HEK293T (cell line): ENCODE results near the gene PALLD.

Source experiments
- ARNT ChIP-seq: fragments of 450-650 bp; IDR thresholded peaks from 2 replicates; pipeline ENCODE4 v1.6.1; 2017; ENCODE audit warnings: mild to moderate bottlenecking
- BHLHE40 ChIP-seq: fragments of 450-650 bp; IDR thresholded peaks from 2 replicates; pipeline ENCODE4 v1.6.1; 2016; ENCODE audit warnings: mild to moderate bottlenecking, moderate library complexity, borderline replicate concordance
- ELF4 ChIP-seq: fragments of 450-650 bp; IDR thresholded peaks from 2 replicates; pipeline ENCODE4 v1.6.1; 2017; ENCODE audit warnings: antibody characterized with exemption
- FOXA1 ChIP-seq: fragments of 450-650 bp; IDR thresholded peaks from 2 replicates; pipeline ENCODE4 v1.6.1; 2016; ENCODE audit warnings: mild to moderate bottlenecking
- FOXM1 ChIP-seq: fragments of 450-650 bp; IDR thresholded peaks from 2 replicates; pipeline ENCODE4 v1.6.1; 2017; ENCODE audit warnings: mild to moderate bottlenecking, borderline replicate concordance
- HDGF ChIP-seq: fragments of 450-650 bp; IDR thresholded peaks from 2 replicates; pipeline ENCODE4 v1.6.1; 2017; ENCODE audit warnings: antibody characterized with exemption, borderline replicate concordance
- L3MBTL2 ChIP-seq: fragments of 450-650 bp; conservative IDR thresholded peaks from 2 replicates; pipeline ENCODE4 v1.6.1; 2016; ENCODE audit warnings: mild to moderate bottlenecking
- LEF1 ChIP-seq: fragments of 450-650 bp; IDR thresholded peaks from 2 replicates; pipeline ENCODE4 v1.6.1; 2017; ENCODE audit warnings: mild to moderate bottlenecking, borderline replicate concordance
- NFRKB ChIP-seq: fragments of 450-650 bp; IDR thresholded peaks from 2 replicates; pipeline ENCODE4 v1.6.1; 2016; ENCODE audit warnings: mild to moderate bottlenecking, moderate library complexity
- SP1 ChIP-seq: fragments of 450-650 bp; IDR thresholded peaks from 2 replicates; pipeline ENCODE4 v1.6.1; 2017
- SUZ12 ChIP-seq: fragments of 450-650 bp; IDR thresholded peaks from 2 replicates; pipeline ENCODE4 v1.6.1; 2016; ENCODE audit warnings: mild to moderate bottlenecking
- ZNF384 ChIP-seq: fragments of 450-650 bp; IDR thresholded peaks from 2 replicates; pipeline ENCODE4 v1.6.1; 2016
- TF ChIP-seq, protein P1 (sequence below): fragments of 450-650 bp; IDR thresholded peaks from 2 replicates; pipeline ENCODE4 v1.6.1; 2016

DNA sequence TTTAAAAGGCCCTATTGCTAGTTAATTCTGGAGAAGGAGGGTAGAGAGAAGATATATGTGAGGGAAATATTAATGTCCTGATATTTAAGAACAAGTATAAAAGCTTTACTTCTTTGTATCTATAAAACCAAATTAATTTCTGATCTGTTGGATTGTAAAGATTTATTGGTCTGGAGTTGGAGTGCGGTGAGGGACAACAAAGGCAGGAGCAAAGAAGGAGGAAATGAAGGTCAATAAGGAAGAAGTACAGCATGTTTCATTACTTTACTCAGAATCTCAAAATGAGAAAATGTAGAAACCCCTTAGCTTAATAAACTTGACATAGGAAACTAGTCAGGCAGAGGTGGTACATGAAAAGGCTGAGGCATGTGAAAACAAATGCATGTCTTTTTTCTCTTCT is 192.9 kb downstream of the PALLD start:
- TF ChIP-seq ELF4 (no peak), LEF1 (no peak), NFRKB (no peak), ARNT (no peak), SP1 (no peak), BHLHE40 (no peak), ZNF384 (no peak), SUZ12 (no peak), FOXM1 (no peak), FOXA1 (no peak), HDGF (no peak), L3MBTL2 (no peak)
- TF ChIP-seq, protein P1, sequence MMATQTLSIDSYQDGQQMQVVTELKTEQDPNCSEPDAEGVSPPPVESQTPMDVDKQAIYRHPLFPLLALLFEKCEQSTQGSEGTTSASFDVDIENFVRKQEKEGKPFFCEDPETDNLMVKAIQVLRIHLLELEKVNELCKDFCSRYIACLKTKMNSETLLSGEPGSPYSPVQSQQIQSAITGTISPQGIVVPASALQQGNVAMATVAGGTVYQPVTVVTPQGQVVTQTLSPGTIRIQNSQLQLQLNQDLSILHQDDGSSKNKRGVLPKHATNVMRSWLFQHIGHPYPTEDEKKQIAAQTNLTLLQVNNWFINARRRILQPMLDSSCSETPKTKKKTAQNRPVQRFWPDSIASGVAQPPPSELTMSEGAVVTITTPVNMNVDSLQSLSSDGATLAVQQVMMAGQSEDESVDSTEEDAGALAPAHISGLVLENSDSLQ: no peak
